Transverse colon (tissue), 4 donors: ENCODE results near the gene GCLM.

ENCODE experiments used
- EP300 ChIP-seq: sonication (generic); formaldehyde crosslinking; IDR thresholded peaks from one replicate; pipeline ENCODE4 v1.6.1; 2017; ENCODE audit warnings: antibody characterized with exemption, low read depth
- POLR2A ChIP-seq: fragments of 450-650 bp; IDR thresholded peaks from one replicate; pipeline ENCODE4 v1.6.1; 2016; ENCODE audit warnings: antibody characterized with exemption, mild to moderate bottlenecking, moderate library complexity
- POLR2AphosphoS5 ChIP-seq, 3 donors: sonication (generic); formaldehyde crosslinking; IDR thresholded peaks; one replicate each; pipeline ENCODE4 v1.6.1; 2016; ENCODE audit warnings: antibody characterized with exemption in 3 of 3
- TF ChIP-seq, protein P1 (sequence below), 5 experiments: fragments of 200-600 bp in 3 of 5; fragments of 450-650 bp in 2 of 5; sonication (generic) in 3 of 5; IDR thresholded peaks; 1 replicate in 2 of 5; 2 replicates in 3 of 5; pipeline ENCODE4 v1.5.1; 2016 to 2017; ENCODE audit warnings: antibody characterized with exemption in 5 of 5, inconsistent platforms in 3 of 5, mild to moderate bottlenecking in 2 of 5, moderate library complexity in 1 of 5

DNA sequence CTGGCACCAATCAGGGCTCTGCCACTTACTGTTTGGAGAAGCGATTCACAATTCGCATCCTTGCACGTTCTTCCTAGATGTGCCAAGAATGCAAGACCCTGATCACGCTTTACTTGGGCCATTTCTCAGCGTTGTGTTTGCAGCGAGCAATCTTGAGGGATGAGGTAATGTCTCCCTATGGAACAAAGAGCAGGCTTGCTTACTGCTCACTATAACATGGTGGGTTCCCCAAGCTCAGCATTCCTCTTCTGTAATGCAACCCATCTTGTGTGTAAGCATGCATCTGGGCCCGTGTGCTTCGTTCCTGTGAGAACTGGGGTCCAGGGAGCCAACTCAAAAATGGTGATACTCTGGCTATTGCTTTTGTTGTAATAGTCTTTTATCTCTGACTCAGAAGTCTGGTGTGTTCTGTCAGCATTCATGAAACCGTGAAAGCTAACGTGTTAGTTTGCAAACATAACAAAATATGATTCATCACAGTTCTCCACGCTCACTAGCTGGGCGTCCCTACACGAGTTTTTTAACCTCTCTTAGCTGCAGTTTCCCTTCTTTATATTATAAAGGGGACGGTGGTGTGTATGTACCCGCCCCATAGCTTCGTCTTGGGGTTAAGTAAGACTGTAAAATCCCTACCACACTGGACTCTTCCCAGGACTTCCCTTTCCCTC, 63.6 kb downstream of the GCLM start:
- TF ChIP-seq, protein P1, sequence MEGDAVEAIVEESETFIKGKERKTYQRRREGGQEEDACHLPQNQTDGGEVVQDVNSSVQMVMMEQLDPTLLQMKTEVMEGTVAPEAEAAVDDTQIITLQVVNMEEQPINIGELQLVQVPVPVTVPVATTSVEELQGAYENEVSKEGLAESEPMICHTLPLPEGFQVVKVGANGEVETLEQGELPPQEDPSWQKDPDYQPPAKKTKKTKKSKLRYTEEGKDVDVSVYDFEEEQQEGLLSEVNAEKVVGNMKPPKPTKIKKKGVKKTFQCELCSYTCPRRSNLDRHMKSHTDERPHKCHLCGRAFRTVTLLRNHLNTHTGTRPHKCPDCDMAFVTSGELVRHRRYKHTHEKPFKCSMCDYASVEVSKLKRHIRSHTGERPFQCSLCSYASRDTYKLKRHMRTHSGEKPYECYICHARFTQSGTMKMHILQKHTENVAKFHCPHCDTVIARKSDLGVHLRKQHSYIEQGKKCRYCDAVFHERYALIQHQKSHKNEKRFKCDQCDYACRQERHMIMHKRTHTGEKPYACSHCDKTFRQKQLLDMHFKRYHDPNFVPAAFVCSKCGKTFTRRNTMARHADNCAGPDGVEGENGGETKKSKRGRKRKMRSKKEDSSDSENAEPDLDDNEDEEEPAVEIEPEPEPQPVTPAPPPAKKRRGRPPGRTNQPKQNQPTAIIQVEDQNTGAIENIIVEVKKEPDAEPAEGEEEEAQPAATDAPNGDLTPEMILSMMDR (IDR thresholded peaks at IDR 0.05), result no peak
- no peak for TF ChIP-seq POLR2A
- TF ChIP-seq EP300, result no peak
- TF ChIP-seq POLR2AphosphoS5 (IDR thresholded peaks at IDR 0.05), result peak in 1 of 3 donors; percentile 21
